GM23338 (cell line): Measurements from ENCODE around the gene DPF3. TPM values are rescaled to one million over a fixed set of nuclear protein-coding genes. Genes with fewer than 3 reads are reported as not detected.

ENCODE experiments used
- ATAC-seq: fragments of 200-7000 bp; cut with Tn5 transposase; 3 replicates; pipeline ENCODE4 v1.9.1; 2020
- DNase-seq: peaks from one replicate; pipeline ENCODE4 v3.0.0-alpha.2; 2015; ENCODE audit warnings: low spot score
- H2AFZ ChIP-seq: fragments of 200-600 bp; sonication (generic); 2 replicates; pipeline ENCODE4 v1.8.0; 2016; ENCODE audit warnings: antibody characterized with exemption, mild to moderate bottlenecking, moderate library complexity
- H3F3A ChIP-seq: fragments of 200-600 bp; sonication (generic); replicated peaks from 2 replicates; pipeline ENCODE4 v1.8.0; 2017; ENCODE audit warnings: antibody characterized with exemption, mixed run types, low read depth
- H3K27ac ChIP-seq: fragments of 200-600 bp; sonication (generic); 2 replicates; pipeline ENCODE4 v1.6.1; 2016; ENCODE audit warnings: low read depth
- H3K27me3 ChIP-seq: fragments of 200-600 bp; sonication (generic); 2 replicates; pipeline ENCODE4 v1.8.0; 2016; ENCODE audit warnings: mild to moderate bottlenecking, mixed run types, moderate library complexity; ENCODE audit not compliant: insufficient read depth
- H3K36me3 ChIP-seq: fragments of 200-600 bp; sonication (generic); 2 replicates; pipeline ENCODE4 v1.8.0; 2016; ENCODE audit warnings: mild to moderate bottlenecking; ENCODE audit not compliant: insufficient read depth
- H3K4me1 ChIP-seq: fragments of 200-600 bp; sonication (generic); 2 replicates; pipeline ENCODE4 v1.8.0; 2016; ENCODE audit warnings: mild to moderate bottlenecking, moderate library complexity; ENCODE audit not compliant: insufficient read depth
- H3K4me2 ChIP-seq: fragments of 200-600 bp; sonication (generic); 2 replicates; pipeline ENCODE4 v1.7.1; 2017; ENCODE audit warnings: mixed run types
- H3K4me3 ChIP-seq: fragments of 200-600 bp; sonication (generic); 2 replicates; pipeline ENCODE4 v1.6.1; 2016; ENCODE audit warnings: mixed run types
- H3K79me2 ChIP-seq: fragments of 200-600 bp; sonication (generic); replicated peaks from 2 replicates; pipeline ENCODE4 v1.8.0; 2017; ENCODE audit warnings: mild to moderate bottlenecking; ENCODE audit not compliant: insufficient read depth
- H3K9me2 ChIP-seq: fragments of 200-600 bp; sonication (generic); 2 replicates; pipeline ENCODE4 v1.8.0; 2017; ENCODE audit not compliant: insufficient read depth
- H4K20me1 ChIP-seq: fragments of 200-600 bp; sonication (generic); replicated peaks from 2 replicates; pipeline ENCODE4 v1.8.0; 2017; ENCODE audit warnings: mild to moderate bottlenecking; ENCODE audit not compliant: insufficient read depth
- H3K27ac Mint-ChIP-seq: 2 replicates; pipeline ENCODE4 v1.8.0; 2020; ENCODE audit warnings: inconsistent platforms, mild to moderate bottlenecking, moderate library complexity, mixed read lengths
- H3K27me3 Mint-ChIP-seq: 3 replicates; pipeline ENCODE4 v1.8.0; 2022; ENCODE audit warnings: low read depth, mild to moderate bottlenecking, moderate library complexity, mixed read lengths, inconsistent platforms; ENCODE audit not compliant: insufficient read depth, poor library complexity
- H3K36me3 Mint-ChIP-seq: 3 replicates; pipeline ENCODE4 v1.8.0; 2021; ENCODE audit warnings: low read depth, mild to moderate bottlenecking, inconsistent platforms, moderate library complexity, mixed read lengths
- H3K4me1 Mint-ChIP-seq: 3 replicates; pipeline ENCODE4 v1.8.0; 2020; ENCODE audit warnings: mild to moderate bottlenecking, inconsistent platforms, mixed read lengths
- H3K4me3 Mint-ChIP-seq: 3 replicates; pipeline ENCODE4 v1.8.0; 2021; ENCODE audit warnings: moderate library complexity, mild to moderate bottlenecking, inconsistent platforms, mixed read lengths
- H3K9me3 Mint-ChIP-seq: 3 replicates; pipeline ENCODE4 v1.8.0; 2020; ENCODE audit warnings: moderate library complexity, mild to moderate bottlenecking, inconsistent platforms, mixed read lengths
- CREB1 ChIP-seq: fragments of 250-450 bp; sonication (Bioruptor Pico); IDR thresholded peaks from 2 replicates; pipeline ENCODE4 v1.5.0; 2020; ENCODE audit warnings: low read depth, mild to moderate bottlenecking, moderate library complexity
- EZH2 ChIP-seq: fragments of 200-600 bp; sonication (generic); IDR thresholded peaks from one replicate; pipeline ENCODE4 v1.8.0; 2017; ENCODE audit warnings: antibody characterized with exemption, mild to moderate bottlenecking, low read depth; ENCODE audit not compliant: unreplicated experiment
- EZH2phosphoT487 ChIP-seq: fragments of 200-600 bp; sonication (generic); IDR thresholded peaks from one replicate; pipeline ENCODE4 v1.8.1; 2018; ENCODE audit warnings: antibody characterized with exemption; ENCODE audit not compliant: unreplicated experiment
- JUNB ChIP-seq: IDR thresholded peaks from one replicate; pipeline ENCODE4 v1.6.1; 2016; ENCODE audit warnings: antibody characterized with exemption; ENCODE audit not compliant: unreplicated experiment
- NANOG ChIP-seq: IDR thresholded peaks from 2 replicates; pipeline ENCODE4 v1.6.1; 2016; ENCODE audit warnings: antibody characterized with exemption, borderline replicate concordance
- POLR2AphosphoS5 ChIP-seq: IDR thresholded peaks from 2 replicates; pipeline ENCODE4 v1.6.1; 2016; ENCODE audit warnings: antibody characterized with exemption, low read depth
- STAT1 ChIP-seq: IDR thresholded peaks from one replicate; pipeline ENCODE4 v1.6.1; 2016; ENCODE audit warnings: antibody characterized with exemption; ENCODE audit not compliant: unreplicated experiment
- ZNF114 ChIP-seq: fragments of 250-450 bp; sonication (Bioruptor Pico); IDR thresholded peaks from 2 replicates; pipeline ENCODE4 v1.5.0; 2020; ENCODE audit warnings: mild to moderate bottlenecking, moderate library complexity
- ZNF331 ChIP-seq: fragments of 250-450 bp; sonication (Bioruptor Pico); IDR thresholded peaks from 2 replicates; pipeline ENCODE4 v1.5.0; 2020; ENCODE audit warnings: low read depth, mild to moderate bottlenecking, moderate library complexity
- polyA plus RNA-seq: library from polyadenylated mRNA; unstranded; fragments of >200 nt; fragmentation: Nextera tagmentation; extraction: Ambion mirVana; gene quantifications from 2 replicates; pipeline ENCODE4 v1.2.1, GENCODE V29; 2016
- total RNA-seq: library from RNA; depleted of rRNA; stranded (reverse); fragments of >200 nt; shearing (Covaris generic); gene quantifications from 2 replicates; pipeline ENCODE4 v1.2.3, GENCODE V29; 2014
- TF ChIP-seq, protein P1 (sequence below): IDR thresholded peaks from 2 replicates; pipeline ENCODE4 v1.6.1; 2016; ENCODE audit warnings: antibody characterized with exemption
- TF ChIP-seq, protein P2 (sequence below), 2 experiments: fragments of 200-600 bp in 1 of 2; sonication (generic) in 1 of 2; conservative IDR thresholded peaks; 2 replicates each; pipeline versions ENCODE4 v1.5.1 to v1.6.1; 2016 to 2017; ENCODE audit warnings: antibody characterized with exemption in 2 of 2, low read depth in 2 of 2, mild to moderate bottlenecking in 2 of 2, moderate library complexity in 1 of 2
- TF ChIP-seq, protein P3 (sequence below): fragments of 250-450 bp; sonication (Bioruptor Pico); IDR thresholded peaks from 2 replicates; pipeline ENCODE4 v1.5.0; 2020; ENCODE audit warnings: mild to moderate bottlenecking, moderate library complexity
- TF ChIP-seq, protein P4 (sequence below): IDR thresholded peaks from one replicate; pipeline ENCODE4 v1.6.1; 2018; ENCODE audit warnings: antibody characterized with exemption; ENCODE audit not compliant: unreplicated experiment

Gene DPF3
- total and polyA plus RNA-seq, 2 experiments from 2014 or later, result 0.18 to 1.0 TPM

DNA sequence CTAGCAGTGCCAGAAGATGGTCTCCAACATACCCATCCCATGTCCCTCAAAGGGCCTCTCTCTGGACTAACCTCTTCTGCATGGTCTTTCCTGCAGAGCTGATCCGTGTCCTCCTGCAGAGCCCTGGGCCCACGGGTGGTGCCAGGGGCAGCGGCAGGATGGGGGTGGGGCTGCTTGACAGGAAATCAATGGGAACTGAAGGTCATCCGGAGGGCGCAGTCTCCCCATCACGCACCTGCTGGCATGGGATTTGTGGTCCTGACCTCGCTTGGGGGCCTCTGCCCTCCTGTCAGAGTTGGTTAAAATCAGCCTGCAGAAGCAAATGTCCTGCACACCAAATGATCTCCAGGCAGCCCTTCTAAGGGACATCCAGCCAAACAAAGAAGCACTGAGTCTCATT, 110.2 kb downstream of the DPF3 start:
- H3K4me1 ChIP-seq, result no peaks in the 10 kb centered on the region; the same call in 1 of the 2 replicates
- H2AFZ ChIP-seq, result no peak overlapping the region
- no peaks in the 10 kb centered on the region for H3K27me3 ChIP-seq
- no peak for DNase-seq
- Mint-ChIP-seq H3K4me3 (no peak overlapping the region), H3K4me1 (peaks cover 2% of the 10 kb centered on the region; the same call in 2 of the 3 replicates), H3K27ac (no peak overlapping the region), H3K36me3 (no peaks in the 10 kb centered on the region), H3K27me3 (peaks cover 2% of the 10 kb centered on the region), H3K9me3 (peaks cover 3% of the 10 kb centered on the region)
- H3K9me2 ChIP-seq, result no peaks in the 10 kb centered on the region
- H3K4me3 ChIP-seq, result no peak overlapping the region
- no peaks in the 10 kb centered on the region for H3K36me3 ChIP-seq
- TF ChIP-seq, protein P1, sequence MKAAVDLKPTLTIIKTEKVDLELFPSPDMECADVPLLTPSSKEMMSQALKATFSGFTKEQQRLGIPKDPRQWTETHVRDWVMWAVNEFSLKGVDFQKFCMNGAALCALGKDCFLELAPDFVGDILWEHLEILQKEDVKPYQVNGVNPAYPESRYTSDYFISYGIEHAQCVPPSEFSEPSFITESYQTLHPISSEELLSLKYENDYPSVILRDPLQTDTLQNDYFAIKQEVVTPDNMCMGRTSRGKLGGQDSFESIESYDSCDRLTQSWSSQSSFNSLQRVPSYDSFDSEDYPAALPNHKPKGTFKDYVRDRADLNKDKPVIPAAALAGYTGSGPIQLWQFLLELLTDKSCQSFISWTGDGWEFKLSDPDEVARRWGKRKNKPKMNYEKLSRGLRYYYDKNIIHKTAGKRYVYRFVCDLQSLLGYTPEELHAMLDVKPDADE, result no peak
- TF ChIP-seq EZH2, result no peak
- TF ChIP-seq STAT1, result no peak
- TF ChIP-seq, protein P2, sequence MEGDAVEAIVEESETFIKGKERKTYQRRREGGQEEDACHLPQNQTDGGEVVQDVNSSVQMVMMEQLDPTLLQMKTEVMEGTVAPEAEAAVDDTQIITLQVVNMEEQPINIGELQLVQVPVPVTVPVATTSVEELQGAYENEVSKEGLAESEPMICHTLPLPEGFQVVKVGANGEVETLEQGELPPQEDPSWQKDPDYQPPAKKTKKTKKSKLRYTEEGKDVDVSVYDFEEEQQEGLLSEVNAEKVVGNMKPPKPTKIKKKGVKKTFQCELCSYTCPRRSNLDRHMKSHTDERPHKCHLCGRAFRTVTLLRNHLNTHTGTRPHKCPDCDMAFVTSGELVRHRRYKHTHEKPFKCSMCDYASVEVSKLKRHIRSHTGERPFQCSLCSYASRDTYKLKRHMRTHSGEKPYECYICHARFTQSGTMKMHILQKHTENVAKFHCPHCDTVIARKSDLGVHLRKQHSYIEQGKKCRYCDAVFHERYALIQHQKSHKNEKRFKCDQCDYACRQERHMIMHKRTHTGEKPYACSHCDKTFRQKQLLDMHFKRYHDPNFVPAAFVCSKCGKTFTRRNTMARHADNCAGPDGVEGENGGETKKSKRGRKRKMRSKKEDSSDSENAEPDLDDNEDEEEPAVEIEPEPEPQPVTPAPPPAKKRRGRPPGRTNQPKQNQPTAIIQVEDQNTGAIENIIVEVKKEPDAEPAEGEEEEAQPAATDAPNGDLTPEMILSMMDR (conservative IDR thresholded peaks at IDR 0.05; ENCODE audit: low read depth in 2 of 2), result no peak
- no peak for TF ChIP-seq POLR2AphosphoS5
- no peak for TF ChIP-seq ZNF331 (CRISPR knock-in tag)
- no peak for TF ChIP-seq JUNB
- no peak for TF ChIP-seq EZH2phosphoT487
- no peak for TF ChIP-seq CREB1
- TF ChIP-seq ZNF114 (CRISPR knock-in tag), result no peak
- TF ChIP-seq, protein P3, sequence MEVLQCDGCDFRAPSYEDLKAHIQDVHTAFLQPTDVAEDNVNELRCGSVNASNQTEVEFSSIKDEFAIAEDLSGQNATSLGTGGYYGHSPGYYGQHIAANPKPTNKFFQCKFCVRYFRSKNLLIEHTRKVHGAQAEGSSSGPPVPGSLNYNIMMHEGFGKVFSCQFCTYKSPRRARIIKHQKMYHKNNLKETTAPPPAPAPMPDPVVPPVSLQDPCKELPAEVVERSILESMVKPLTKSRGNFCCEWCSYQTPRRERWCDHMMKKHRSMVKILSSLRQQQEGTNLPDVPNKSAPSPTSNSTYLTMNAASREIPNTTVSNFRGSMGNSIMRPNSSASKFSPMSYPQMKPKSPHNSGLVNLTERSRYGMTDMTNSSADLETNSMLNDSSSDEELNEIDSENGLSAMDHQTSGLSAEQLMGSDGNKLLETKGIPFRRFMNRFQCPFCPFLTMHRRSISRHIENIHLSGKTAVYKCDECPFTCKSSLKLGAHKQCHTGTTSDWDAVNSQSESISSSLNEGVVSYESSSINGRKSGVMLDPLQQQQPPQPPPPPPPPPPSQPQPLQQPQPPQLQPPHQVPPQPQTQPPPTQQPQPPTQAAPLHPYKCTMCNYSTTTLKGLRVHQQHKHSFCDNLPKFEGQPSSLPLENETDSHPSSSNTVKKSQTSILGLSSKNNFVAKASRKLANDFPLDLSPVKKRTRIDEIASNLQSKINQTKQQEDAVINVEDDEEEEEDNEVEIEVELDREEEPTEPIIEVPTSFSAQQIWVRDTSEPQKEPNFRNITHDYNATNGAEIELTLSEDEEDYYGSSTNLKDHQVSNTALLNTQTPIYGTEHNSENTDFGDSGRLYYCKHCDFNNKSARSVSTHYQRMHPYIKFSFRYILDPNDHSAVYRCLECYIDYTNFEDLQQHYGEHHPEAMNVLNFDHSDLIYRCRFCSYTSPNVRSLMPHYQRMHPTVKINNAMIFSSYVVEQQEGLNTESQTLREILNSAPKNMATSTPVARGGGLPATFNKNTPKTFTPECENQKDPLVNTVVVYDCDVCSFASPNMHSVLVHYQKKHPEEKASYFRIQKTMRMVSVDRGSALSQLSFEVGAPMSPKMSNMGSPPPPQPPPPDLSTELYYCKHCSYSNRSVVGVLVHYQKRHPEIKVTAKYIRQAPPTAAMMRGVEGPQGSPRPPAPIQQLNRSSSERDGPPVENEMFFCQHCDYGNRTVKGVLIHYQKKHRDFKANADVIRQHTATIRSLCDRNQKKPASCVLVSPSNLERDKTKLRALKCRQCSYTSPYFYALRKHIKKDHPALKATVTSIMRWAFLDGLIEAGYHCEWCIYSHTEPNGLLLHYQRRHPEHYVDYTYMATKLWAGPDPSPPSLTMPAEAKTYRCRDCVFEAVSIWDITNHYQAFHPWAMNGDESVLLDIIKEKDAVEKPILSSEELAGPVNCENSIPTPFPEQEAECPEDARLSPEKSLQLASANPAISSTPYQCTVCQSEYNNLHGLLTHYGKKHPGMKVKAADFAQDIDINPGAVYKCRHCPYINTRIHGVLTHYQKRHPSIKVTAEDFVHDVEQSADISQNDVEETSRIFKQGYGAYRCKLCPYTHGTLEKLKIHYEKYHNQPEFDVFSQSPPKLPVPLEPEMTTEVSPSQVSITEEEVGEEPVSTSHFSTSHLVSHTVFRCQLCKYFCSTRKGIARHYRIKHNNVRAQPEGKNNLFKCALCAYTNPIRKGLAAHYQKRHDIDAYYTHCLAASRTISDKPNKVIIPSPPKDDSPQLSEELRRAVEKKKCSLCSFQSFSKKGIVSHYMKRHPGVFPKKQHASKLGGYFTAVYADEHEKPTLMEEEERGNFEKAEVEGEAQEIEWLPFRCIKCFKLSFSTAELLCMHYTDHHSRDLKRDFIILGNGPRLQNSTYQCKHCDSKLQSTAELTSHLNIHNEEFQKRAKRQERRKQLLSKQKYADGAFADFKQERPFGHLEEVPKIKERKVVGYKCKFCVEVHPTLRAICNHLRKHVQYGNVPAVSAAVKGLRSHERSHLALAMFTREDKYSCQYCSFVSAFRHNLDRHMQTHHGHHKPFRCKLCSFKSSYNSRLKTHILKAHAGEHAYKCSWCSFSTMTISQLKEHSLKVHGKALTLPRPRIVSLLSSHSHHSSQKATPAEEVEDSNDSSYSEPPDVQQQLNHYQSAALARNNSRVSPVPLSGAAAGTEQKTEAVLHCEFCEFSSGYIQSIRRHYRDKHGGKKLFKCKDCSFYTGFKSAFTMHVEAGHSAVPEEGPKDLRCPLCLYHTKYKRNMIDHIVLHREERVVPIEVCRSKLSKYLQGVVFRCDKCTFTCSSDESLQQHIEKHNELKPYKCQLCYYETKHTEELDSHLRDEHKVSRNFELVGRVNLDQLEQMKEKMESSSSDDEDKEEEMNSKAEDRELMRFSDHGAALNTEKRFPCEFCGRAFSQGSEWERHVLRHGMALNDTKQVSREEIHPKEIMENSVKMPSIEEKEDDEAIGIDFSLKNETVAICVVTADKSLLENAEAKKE (CRISPR knock-in tag), result no peak
- TF ChIP-seq, protein P4, sequence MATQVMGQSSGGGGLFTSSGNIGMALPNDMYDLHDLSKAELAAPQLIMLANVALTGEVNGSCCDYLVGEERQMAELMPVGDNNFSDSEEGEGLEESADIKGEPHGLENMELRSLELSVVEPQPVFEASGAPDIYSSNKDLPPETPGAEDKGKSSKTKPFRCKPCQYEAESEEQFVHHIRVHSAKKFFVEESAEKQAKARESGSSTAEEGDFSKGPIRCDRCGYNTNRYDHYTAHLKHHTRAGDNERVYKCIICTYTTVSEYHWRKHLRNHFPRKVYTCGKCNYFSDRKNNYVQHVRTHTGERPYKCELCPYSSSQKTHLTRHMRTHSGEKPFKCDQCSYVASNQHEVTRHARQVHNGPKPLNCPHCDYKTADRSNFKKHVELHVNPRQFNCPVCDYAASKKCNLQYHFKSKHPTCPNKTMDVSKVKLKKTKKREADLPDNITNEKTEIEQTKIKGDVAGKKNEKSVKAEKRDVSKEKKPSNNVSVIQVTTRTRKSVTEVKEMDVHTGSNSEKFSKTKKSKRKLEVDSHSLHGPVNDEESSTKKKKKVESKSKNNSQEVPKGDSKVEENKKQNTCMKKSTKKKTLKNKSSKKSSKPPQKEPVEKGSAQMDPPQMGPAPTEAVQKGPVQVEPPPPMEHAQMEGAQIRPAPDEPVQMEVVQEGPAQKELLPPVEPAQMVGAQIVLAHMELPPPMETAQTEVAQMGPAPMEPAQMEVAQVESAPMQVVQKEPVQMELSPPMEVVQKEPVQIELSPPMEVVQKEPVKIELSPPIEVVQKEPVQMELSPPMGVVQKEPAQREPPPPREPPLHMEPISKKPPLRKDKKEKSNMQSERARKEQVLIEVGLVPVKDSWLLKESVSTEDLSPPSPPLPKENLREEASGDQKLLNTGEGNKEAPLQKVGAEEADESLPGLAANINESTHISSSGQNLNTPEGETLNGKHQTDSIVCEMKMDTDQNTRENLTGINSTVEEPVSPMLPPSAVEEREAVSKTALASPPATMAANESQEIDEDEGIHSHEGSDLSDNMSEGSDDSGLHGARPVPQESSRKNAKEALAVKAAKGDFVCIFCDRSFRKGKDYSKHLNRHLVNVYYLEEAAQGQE, result no peak
- TF ChIP-seq NANOG, result no peak
- no peak overlapping the region for H3K4me2 ChIP-seq
- ATAC-seq, result no peak
- H3K27ac ChIP-seq, result no peak overlapping the region
- H3K79me2 ChIP-seq, result no peaks in the 10 kb centered on the region
- no peaks in the 10 kb centered on the region for H3F3A ChIP-seq
- no peaks in the 10 kb centered on the region for H4K20me1 ChIP-seq
